Ishikawa (cell line): Measurements from ENCODE around the gene RASA2.

Experiments
- CEBPB ChIP-seq: IDR thresholded peaks from 2 replicates; pipeline ENCODE4 v1.6.1; 2012
- CREB1 ChIP-seq: IDR thresholded peaks from 2 replicates; pipeline ENCODE4 v1.6.1; 2012; ENCODE audit warnings: low read depth
- EGR1 ChIP-seq: IDR thresholded peaks from 2 replicates; pipeline ENCODE4 v1.6.1; 2012
- EP300 ChIP-seq: IDR thresholded peaks from 2 replicates; pipeline ENCODE4 v1.6.1; 2012; ENCODE audit warnings: borderline replicate concordance
- FOXM1 ChIP-seq: IDR thresholded peaks from 2 replicates; pipeline ENCODE4 v1.6.1; 2012; ENCODE audit warnings: low read depth, borderline replicate concordance
- MAX ChIP-seq: IDR thresholded peaks from 2 replicates; pipeline ENCODE4 v1.6.1; 2012
- NFIC ChIP-seq: IDR thresholded peaks from 2 replicates; pipeline ENCODE4 v1.6.1; 2012
- RAD21 ChIP-seq: IDR thresholded peaks from 2 replicates; pipeline ENCODE4 v1.6.1; 2012; ENCODE audit warnings: low read depth
- REST ChIP-seq: IDR thresholded peaks from 2 replicates; pipeline ENCODE4 v1.6.1; 2012; ENCODE audit warnings: low read depth, mild to moderate bottlenecking
- TAF1 ChIP-seq: IDR thresholded peaks from 2 replicates; pipeline ENCODE4 v1.6.1; 2012; ENCODE audit warnings: low read depth, mild to moderate bottlenecking
- TCF12 ChIP-seq: IDR thresholded peaks from 2 replicates; pipeline ENCODE4 v1.6.1; 2012; ENCODE audit warnings: low read depth
- TEAD4 ChIP-seq: IDR thresholded peaks from 2 replicates; pipeline ENCODE4 v1.6.1; 2012
- USF1 ChIP-seq: IDR thresholded peaks from 2 replicates; pipeline ENCODE4 v1.6.1; 2012
- YY1 ChIP-seq: IDR thresholded peaks from 2 replicates; pipeline ENCODE4 v1.6.1; 2012; ENCODE audit warnings: low read depth
- ZBTB7A ChIP-seq: IDR thresholded peaks from 2 replicates; pipeline ENCODE4 v1.6.1; 2012; ENCODE audit warnings: low read depth

The RASA2 gene

GRCh38 chr3:141550926-141551665, 64.3 kb downstream of the RASA2 start:
- TF ChIP-seq EP300 (no peak), USF1 (no peak), ZBTB7A (no peak), TCF12 (no peak), TAF1 (no peak)

DNA sequence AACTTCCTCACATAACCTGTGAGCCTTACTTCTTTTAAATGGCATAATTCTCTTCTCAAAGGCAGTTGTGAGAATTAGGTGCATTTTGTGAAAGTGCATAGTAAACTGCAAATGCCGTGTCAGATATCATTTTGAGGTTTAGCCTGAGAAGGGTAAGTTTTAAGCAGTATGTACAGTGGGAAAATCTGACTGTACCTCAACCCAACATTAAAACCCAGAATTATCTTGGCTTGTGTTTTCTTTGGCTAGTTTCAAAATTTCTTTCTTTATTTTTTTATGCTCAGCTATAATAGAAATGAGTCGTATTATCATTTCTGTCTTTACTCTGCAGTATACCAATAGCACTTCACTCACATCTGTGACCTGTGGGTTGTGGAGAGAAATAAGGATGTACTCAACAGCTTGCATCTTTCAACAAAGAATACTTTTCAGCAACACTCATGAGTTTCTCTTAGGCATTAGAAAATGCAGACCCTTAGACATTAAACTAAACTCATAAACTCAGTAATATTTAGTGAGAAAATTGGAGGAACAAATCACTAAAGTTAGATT, 65.7 kb downstream of the RASA2 start:
- no peak for TF ChIP-seq USF1

DNA sequence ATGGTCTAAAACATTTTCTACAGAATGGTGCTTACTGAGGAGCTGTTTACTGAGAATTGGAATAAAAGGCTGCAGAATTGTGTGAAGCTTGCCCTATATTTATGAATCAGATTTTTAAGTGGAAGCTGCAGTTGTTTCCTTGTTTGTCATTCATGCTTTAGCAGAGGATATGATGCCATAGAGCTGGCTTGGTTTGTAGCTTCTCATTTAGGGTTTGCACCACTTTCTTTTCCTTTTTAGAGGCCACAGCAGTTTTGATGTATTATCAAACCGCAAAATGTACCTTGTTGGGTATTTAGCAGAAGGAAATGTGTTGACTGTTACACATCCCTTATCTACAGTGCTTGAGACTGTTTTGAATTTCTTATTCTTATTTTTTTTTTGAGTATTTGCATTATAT, 66.2 kb downstream of the RASA2 start:
- TF ChIP-seq ZBTB7A (no peak), TEAD4 (no peak), TCF12 (no peak), EP300 (no peak), YY1 (no peak), MAX (no peak), FOXM1 (no peak), USF1 (no peak), REST (no peak)

- no peak for TF ChIP-seq NFIC
- TF ChIP-seq CREB1, result no peak
- no peak for TF ChIP-seq CEBPB
- no peak for TF ChIP-seq USF1
- no peak for TF ChIP-seq RAD21
- no peak for TF ChIP-seq EP300
- TF ChIP-seq MAX, result no peak
- no peak for TF ChIP-seq YY1
- no peak for TF ChIP-seq ZBTB7A
- TF ChIP-seq TCF12, result no peak
- TF ChIP-seq FOXM1, result no peak
Measured at GRCh38 chr3:141556034-141556433, 69.2 kb downstream of the RASA2 start.

- no peak for TF ChIP-seq CEBPB
- no peak for TF ChIP-seq REST
- TF ChIP-seq USF1, result no peak
- TF ChIP-seq MAX, result no peak
- no peak for TF ChIP-seq TEAD4
- no peak for TF ChIP-seq YY1
- TF ChIP-seq CREB1, result no peak
- TF ChIP-seq EGR1, result no peak
- TF ChIP-seq TCF12, result no peak
- TF ChIP-seq EP300, result no peak
- TF ChIP-seq RAD21, result no peak
- TF ChIP-seq TAF1, result no peak
- no peak for TF ChIP-seq ZBTB7A
- TF ChIP-seq FOXM1, result no peak
Measured at GRCh38 chr3:141557961-141558706, 71.3 kb downstream of the RASA2 start.
